Posterior cingulate gyrus (tissue), 11 donors: ENCODE measurements around the gene COBL.

Experiments
- DNase-seq, 10 donors: peaks; one replicate each; pipeline versions ENCODE4 v3.0.0 to v3.0.0-alpha.2; 2020 to 2021; ENCODE audit warnings: mixed read lengths in 3 of 10
- intact Hi-C: fragments of 100-400 bp; cut with DNase I; formaldehyde crosslinking; loops from one replicate; pipeline ENCODE4 v1.15.1; 2023

The COBL gene

DNA sequence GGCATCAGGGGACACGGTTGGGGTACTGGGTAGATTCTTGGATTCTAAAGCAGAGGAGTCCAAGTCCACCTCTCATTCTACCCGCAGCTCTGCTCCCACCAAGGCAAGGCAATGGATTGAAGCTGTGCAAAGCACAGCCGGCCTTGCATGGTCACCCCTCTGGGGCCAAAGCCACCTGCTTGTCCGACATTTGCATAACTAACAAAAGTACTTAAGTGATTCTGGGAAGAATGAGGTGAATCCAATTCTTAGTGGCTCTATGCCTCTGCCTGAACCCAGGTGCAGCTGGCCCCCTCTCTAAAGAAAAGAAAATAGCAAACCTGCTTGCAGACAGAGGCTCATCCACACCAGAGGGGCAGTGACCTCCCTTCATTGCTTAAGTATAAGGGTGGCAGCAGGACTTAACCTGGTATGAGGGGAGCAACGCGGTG is 10.7 kb upstream of the COBL start:
- intact Hi-C loops: no loop called here
- no peak for DNase-seq

GRCh38 chr7:51326656-51327286 is 10.2 kb upstream of the COBL start:
- no peak for DNase-seq
- intact Hi-C loops: no loop called here

DNA sequence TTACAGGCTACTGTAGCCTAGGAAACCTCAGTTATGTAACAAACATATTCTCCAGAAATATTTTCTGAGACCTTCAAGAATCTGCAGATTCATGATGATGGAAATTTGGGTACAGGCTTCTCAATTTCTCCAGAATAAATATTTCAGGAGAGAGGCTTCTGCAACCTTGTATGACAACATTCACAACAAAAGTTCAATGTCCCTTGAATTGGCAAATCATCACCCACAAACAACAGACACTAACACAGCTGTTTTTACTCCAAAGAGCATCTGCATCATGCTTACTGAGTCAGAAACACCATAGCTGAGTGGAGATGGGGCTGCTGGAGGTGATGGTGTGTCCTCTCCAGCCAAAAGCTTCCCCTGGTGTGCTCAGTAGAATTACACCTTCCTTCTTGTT is 9.3 kb upstream of the COBL start:
- no peak for DNase-seq

GRCh38 chr7:51325261-51325676 is 8.7 kb upstream of the COBL start:
- intact Hi-C loops: no loop called here
- peak in 1 of 10 donors; percentile 16 for DNase-seq

More for the DNA sequence above, 9.3 kb upstream of the COBL start:
- intact Hi-C loops: no loop called here

DNA sequence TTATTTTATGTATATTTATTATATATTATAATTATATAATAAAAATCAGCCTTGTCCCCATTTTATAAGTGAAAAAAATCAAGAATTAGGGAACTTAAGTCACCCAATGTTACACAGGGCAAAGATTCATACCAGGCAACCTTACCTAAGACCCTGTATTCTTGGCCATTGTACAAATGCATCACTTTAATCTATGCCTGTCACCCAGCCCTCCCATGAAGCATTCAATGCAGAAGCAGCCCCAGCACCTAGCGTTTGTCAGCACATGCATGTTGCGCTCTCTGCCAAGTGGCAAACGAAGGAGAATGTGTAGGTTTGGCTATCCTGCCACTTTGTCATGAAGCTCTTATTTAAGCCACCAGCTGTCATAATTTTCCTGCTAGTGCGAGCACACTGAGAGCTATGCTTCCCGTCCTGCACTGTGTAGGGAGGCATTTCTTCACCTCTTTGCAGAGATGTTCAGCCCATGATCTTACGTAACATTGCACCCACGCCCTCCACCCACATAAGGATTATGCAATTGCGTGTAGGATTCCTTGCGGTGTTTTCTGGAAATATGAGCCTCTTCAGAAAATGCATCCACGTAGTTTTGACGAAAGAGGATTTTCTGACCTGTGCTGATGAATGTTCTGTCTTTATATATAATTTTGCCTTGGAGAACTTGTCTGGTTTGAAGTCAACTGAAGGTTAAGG is 7.7 kb upstream of the COBL start:
- peak in 3 of 10 donors; percentile 29 to 79 (median 60) for DNase-seq
- intact Hi-C loops: no loop called here

GRCh38 chr7:51321961-51322515 is 5.4 kb upstream of the COBL start:
- DNase-seq: no peak
- intact Hi-C loops: no loop called here

- no peak for DNase-seq
- intact Hi-C loops: loop anchor here (5.0 to 10.0 kb wide), 2 partner anchors 38 to 64 kb away; no protein-coding TSS in a partner anchor
Observed at GRCh38 chr7:51318886-51319579, 2.4 kb upstream of the COBL start.

- DNase-seq: peak in 1 of 10 donors; percentile 76
- intact Hi-C loops: loop anchor here (5.0 to 10.0 kb wide), 2 partner anchors 39 to 63 kb away; no protein-coding TSS in a partner anchor
Observed at GRCh38 chr7:51318001-51318400, 1.4 kb upstream of the COBL start.

- intact Hi-C loops: loop anchor here (5.0 to 10.0 kb wide), 2 partner anchors 40 to 63 kb away; no protein-coding TSS in a partner anchor
- no peak for DNase-seq
Observed at GRCh38 chr7:51317582-51317910, 937 bp upstream of the COBL start.

DNA sequence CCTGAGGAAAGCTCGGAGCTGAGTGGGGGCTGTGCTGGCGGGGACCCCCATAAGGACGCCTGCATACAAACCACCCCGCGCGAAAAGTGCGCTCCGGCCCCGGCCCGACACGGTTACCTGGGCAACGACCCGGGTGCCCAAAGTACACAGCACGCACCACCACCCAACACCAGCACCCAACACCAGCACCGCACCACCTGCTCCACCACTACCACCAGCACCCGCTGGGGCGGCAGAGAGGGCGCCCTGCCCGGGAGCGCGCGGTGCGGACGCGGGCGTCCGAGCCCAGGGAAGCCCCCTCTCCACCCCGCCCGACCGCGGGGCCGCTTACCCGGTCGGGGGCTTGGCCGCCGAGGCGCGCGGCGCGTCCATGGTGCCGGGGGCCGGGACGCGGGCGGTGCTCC is 345 bp downstream of the COBL start:
- DNase-seq: peak in 3 of 10 donors; percentile 75 to 92 (median 87)
- intact Hi-C loops: loop anchor here (5.0 to 10.0 kb wide), 2 partner anchors 41 to 61 kb away; no protein-coding TSS in a partner anchor

DNA sequence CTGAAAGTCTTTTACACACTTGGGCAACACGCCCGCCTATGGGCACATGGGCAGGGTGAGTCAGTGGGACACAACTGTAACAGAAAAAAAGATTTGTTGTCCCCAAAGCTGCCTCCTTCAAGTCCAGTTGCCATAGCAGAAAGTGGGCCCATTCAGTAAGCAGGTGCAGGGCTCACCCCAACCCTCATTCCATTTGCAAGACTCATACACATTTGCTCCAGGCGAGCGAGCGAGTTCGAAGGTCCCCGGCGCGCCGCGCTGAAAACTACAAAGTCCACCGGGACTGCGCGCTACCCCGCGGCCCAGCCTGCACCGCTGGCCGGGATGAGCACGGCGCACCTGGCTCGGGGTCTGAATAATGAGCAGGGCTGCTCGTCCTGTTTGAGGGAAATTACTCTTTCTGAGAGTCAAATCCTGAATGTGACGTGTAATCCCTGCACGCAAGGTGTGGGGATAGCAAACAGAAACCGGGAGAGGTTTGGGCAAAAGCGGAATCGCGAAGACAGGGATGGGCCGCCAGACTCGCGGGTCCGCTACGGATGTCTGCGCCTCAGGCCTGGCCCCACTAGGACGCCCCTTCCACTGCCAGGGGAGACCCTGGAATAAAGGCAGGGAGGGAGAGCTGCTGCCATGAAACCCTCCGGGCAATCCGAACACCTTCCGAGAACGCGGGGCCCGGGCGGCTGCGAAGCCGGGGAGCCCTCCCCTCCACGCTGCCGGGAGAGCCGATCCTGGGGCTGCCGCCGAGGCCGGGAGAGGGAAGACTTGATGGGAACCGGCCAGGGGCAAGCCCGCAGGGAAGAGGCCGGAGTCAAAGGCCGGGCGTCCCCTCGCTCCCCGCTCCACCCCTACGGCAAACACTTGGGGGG is 982 bp downstream of the COBL start:
- intact Hi-C loops: loop anchor here (5.0 to 10.0 kb wide), 2 partner anchors 42 to 61 kb away; no protein-coding TSS in a partner anchor

GRCh38 chr7:51314726-51315125 is 1.9 kb downstream of the COBL start:
- intact Hi-C loops: loop anchor here (5.0 to 10.0 kb wide), 2 partner anchors 43 to 60 kb away; no protein-coding TSS in a partner anchor
- DNase-seq: peak in 1 of 10 donors; percentile 87

More for the DNA sequence above, 982 bp downstream of the COBL start:
- peak in 8 of 10 donors; percentile 46 to 91 (median 70) for DNase-seq

DNA sequence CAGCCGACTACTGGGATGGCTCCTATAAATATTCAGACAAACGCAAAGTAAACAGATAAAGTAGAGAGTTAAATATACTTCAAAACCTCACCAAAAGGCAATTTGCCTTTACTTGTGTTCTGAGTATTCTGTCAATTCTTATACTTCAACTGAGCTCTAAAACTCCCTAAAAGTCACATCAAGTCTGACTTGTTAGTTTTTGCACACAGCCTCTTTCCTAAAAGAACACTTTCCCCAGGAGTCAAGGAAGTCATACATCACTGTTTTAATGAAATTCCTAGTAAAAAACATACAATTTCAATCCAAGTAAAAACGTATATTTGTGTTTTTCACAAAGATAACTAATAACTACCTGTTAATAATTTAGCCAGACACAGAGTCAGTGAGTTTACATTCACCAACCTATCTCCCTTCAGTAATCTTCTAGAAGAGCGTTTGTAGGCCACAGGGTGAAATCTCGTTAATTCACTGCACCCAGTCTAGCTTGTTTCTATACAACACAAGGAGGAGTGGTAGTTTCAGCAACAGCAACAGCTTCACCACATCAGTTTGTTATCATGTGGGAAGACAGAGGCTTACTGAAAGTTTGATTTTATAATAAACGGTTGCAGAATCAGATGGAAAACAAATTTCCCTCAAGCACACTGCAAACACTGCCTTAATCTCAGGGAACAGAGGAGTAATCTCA is 2.7 kb downstream of the COBL start:
- intact Hi-C loops: loop anchor here (10.0 kb wide), 1 partner anchor 59 kb away; no protein-coding TSS in a partner anchor

GRCh38 chr7:51312951-51313737 is 3.5 kb downstream of the COBL start:
- no peak for DNase-seq
- intact Hi-C loops: loop anchor here (10.0 kb wide), 1 partner anchor 58 kb away; no protein-coding TSS in a partner anchor

More for the DNA sequence above, 2.7 kb downstream of the COBL start:
- DNase-seq: no peak

DNA sequence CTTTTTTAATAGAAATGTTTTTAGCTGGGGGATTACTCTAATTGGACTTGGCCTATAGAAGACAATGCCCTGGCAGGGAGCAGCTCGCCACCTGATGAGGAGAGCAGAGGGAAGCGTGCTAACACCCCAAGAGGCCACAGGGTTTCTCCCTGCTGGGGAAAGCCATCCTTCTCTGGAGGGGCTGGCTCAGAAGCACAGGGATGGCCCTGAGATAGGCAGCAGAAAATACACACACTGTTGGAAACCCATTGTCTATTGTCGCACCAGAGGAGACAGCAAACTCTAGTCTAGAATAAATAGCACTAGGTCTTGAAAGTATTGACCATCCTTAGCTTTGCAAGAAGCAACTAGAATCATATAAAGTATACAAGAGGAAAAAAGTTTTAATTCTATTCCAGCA is 5.4 kb downstream of the COBL start:
- intact Hi-C loops: loop anchor here (10.0 kb wide), 1 partner anchor 56 kb away; no protein-coding TSS in a partner anchor
- DNase-seq: peak in 1 of 10 donors; percentile 88

GRCh38 chr7:51310131-51310583 is 6.5 kb downstream of the COBL start:
- intact Hi-C loops: loop anchor here (10.0 kb wide), 1 partner anchor 55 kb away; no protein-coding TSS in a partner anchor
- peak in 1 of 10 donors; percentile 73 for DNase-seq

- peak in 1 of 10 donors; percentile 85 for DNase-seq
- intact Hi-C loops: loop anchor here (10.0 kb wide), 1 partner anchor 55 kb away; no protein-coding TSS in a partner anchor
Observed at GRCh38 chr7:51309361-51310130, 7.1 kb downstream of the COBL start.
